GM12873 (cell line): ENCODE measurements around the gene TTC13.

Experiments
- CTCF ChIP-seq: IDR thresholded peaks from 2 replicates; pipeline ENCODE4 v1.5.1; 2012; ENCODE audit warnings: low read depth, mild to moderate bottlenecking, moderate library complexity, low read length, control low read depth; ENCODE audit not compliant: insufficient read depth; ENCODE audit errors: missing control alignments

Gene TTC13

DNA sequence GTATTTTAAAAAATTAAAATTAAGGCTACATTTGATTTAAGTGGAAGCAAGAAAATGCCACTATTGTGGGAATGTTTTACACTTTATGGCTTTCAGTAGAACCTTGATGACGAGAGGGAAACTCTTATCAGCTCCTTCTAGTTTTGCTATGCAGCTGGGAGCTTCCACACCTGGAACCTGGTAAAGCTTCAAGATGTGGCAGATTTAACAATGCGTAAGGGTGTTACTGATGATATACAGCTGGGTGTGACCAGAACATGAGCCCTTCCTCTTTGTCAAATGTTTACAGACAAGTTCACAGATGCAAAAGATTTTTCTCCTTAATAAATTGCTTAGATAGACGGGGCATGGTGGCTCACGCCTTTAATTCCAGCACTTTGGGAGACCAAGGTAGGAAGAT lies 20.3 kb downstream of the TTC13 start:
- TF ChIP-seq CTCF = no peak

- TF ChIP-seq CTCF = no peak
Observed at GRCh38 chr1:230957580-230957989, 21.1 kb downstream of the TTC13 start.

- TF ChIP-seq CTCF = no peak
Observed at GRCh38 chr1:230950404-230950803, 28.3 kb downstream of the TTC13 start.

GRCh38 chr1:230948903-230949302 lies 29.8 kb downstream of the TTC13 start:
- TF ChIP-seq CTCF = no peak

DNA sequence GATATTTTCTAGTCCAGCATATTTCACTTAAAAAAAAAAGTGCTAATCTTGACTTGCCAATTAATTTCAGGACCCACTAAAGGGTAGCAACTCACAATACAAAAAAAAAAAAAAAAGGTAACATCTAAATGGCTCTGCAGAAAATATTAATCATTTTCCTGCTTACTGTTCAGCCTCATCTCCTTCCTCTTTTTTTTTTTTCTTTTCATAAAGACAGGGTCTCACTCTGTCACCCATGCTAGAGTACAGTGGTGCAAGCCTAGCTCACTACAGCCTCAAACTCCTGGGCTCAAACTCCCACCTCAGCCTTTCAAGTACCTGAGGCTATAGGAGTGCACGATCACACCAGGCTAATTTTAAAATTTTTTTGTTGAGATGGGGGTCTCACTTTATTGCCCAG lies 30.4 kb downstream of the TTC13 start:
- no peak for TF ChIP-seq CTCF

- no peak for TF ChIP-seq CTCF
Observed at GRCh38 chr1:230943048-230943593, 35.5 kb downstream of the TTC13 start.

GRCh38 chr1:230940848-230941247 lies 37.8 kb downstream of the TTC13 start:
- TF ChIP-seq CTCF = no peak

DNA sequence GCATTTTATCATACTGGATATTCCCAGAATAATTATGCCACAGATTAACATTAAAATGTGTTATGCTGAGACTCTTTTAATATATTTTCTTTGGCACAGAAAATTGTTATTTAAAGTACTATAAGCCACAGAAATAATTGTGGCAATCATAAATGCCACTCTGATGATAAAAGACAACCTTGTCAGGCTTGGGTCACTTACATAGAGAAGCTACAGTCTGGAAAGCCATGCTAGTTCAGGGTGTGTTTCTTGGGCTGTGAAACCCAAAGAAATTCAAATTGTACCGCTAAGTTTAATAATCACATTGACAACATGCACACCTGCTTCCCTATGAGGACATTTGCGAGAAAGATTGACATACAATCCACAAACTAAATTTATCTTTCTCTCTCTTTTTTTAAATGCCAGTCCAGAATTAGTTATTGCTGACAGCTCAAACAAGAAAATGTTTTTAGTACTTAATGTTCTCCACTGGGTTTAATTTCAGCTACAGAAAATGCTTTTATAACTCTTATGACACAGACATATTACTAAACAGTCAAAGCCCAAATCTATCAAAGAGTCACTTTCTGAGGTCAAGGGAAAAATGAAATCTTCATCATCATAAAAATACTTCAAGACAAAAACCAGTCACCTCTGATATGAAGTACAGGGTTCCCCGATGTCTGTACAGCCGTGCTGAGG lies 38.7 kb downstream of the TTC13 start:
- TF ChIP-seq CTCF = no peak
